ENCODE results near the gene CUEDC1.

CUEDC1 gene

DNA sequence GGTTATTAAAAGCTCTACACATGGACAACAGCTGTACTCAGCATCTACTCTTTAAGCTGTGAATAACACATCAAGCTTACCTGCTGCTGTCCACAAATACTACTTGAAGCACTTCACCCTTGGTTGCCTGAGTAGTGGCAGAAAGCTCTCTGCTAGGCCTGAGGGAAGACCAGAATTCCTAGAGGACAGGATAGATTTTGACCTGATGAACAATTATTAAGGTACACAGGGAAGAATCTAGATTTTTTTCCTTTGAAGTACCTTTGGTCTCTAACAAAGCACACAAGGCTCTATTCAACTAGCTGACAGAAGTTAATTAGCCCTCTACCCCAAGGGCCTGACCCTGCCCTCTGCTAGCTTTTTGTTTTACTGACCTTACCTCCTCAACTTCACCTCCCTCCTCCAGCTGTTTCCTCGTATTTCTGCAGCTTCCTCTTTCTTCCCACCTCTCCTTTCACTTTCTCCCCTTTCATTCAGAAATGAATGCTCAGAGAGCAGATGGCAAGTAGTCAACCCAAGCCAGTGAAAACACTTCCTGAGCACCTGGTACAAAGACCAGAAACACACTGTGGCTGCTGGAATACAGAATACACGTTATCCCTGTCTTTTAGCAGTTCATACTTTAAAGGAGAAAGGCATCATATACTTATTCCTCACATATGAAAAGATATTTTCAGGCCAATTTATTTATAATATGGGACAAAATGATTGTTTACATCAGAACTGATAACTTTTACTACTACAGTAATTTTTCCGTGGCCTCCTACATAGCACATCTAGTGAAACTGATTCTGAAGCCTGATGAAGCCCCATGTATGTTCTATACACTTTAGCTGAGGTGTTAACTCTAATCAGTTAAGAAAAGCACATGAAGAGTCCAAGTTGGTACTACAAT is 38.5 kb upstream of the CUEDC1 start:
- Histone ChIP-seq H3K27ac (replicated peaks; ENCODE audit: low read length) (peak overlapping the region; percentile 79), H2BK120ac (ENCODE audit: low read depth, low read length) (no peak overlapping the region), H3K4me1 (ENCODE audit: control insufficient read depth in 2 of 2, insufficient read depth in 1 of 2, low read depth in 1 of 2, low read length in 2 of 2) (peaks cover 15 to 45% of the 10 kb centered on the region in 2 donors), H3K36me3 (replicated peaks in 1 of 2; ENCODE audit: control insufficient read depth in 2 of 2, insufficient read depth in 2 of 2, low read length in 2 of 2) (peaks cover 0 to 23% of the 10 kb centered on the region in 2 donors), H4K8ac (ENCODE audit: low read depth, low read length) (no peak overlapping the region), H3K4ac (ENCODE audit: low read length) (no peak overlapping the region), H3K4me2 (ENCODE audit: insufficient read depth, low read length, poor library complexity, severe bottlenecking) (no peak overlapping the region), H3K14ac (ENCODE audit: low read length) (no peak overlapping the region), H3K9me3 (replicated peaks in 1 of 2; ENCODE audit: control insufficient read depth in 2 of 2, insufficient read depth in 1 of 2, low read depth in 1 of 2, low read length in 2 of 2) (no peaks in the 10 kb centered on the region), H3K4me3 (ENCODE audit: low read length in 2 of 2) (no peak overlapping the region), H2AK5ac (ENCODE audit: low read depth, low read length) (no peak overlapping the region), H3K18ac (ENCODE audit: low read length) (no peak overlapping the region), H2BK5ac (ENCODE audit: low read length) (no peak overlapping the region), H2AFZ (ENCODE audit: low read length) (no peak overlapping the region), H4K91ac (ENCODE audit: low read depth, low read length, poor library complexity) (no peak overlapping the region), H3K79me1 (ENCODE audit: low read depth, low read length) (no peaks in the 10 kb centered on the region), H3K23ac (ENCODE audit: low read depth, low read length, poor library complexity) (no peak overlapping the region), H2BK12ac (ENCODE audit: low read length) (no peak overlapping the region), H2BK15ac (ENCODE audit: low read length) (no peak overlapping the region), H3K27me3 (ENCODE audit: control insufficient read depth in 3 of 3, insufficient read depth in 3 of 3, low read depth in 1 of 3, low read length in 3 of 3) (no peaks in the 10 kb centered on the region), H3K9ac (ENCODE audit: low read depth, low read length, poor library complexity) (no peak overlapping the region)
- peak; percentile 60 for DNase-seq (ENCODE audit: low spot score)
- WGBS, 2 donors (ENCODE audit: extremely low coverage in 2 of 2, insufficient read length in 2 of 2, insufficient replicate concordance in 1 of 2) = no CpG with 5 or more reads among the region's 3 CpGs

DNA sequence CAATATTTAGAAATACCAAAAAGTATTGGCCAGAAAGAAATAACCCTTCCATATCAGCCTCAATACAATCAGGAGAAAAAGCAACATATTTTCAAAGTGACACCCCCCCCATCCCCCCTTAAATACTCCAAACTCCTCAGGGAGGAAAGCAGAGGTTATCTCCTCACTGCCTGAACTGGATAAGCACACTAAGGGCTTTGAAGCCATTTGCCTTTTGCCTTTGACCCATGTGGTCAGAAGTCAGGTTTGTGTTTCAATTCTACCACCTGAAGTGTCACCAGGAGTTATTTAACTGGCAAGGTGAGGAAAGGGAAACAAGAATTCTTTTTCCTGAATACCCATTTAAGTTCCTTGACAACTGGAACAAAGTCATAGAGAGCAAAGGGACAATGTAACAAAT is 36.3 kb upstream of the CUEDC1 start:
- Histone ChIP-seq H3K14ac (ENCODE audit: low read length) (no peak overlapping the region), H3K27me3 (ENCODE audit: control insufficient read depth in 3 of 3, insufficient read depth in 3 of 3, low read depth in 1 of 3, low read length in 3 of 3) (no peaks in the 10 kb centered on the region), H2BK15ac (ENCODE audit: low read length) (no peak overlapping the region), H3K23ac (ENCODE audit: low read depth, low read length, poor library complexity) (no peak overlapping the region), H3K36me3 (replicated peaks in 1 of 2; ENCODE audit: control insufficient read depth in 2 of 2, insufficient read depth in 2 of 2, low read length in 2 of 2) (peaks cover 0 to 2% of the 10 kb centered on the region in 2 donors), H3K9me3 (replicated peaks in 1 of 2; ENCODE audit: control insufficient read depth in 2 of 2, insufficient read depth in 1 of 2, low read depth in 1 of 2, low read length in 2 of 2) (no peaks in the 10 kb centered on the region), H2BK5ac (ENCODE audit: low read length) (no peak overlapping the region), H4K8ac (ENCODE audit: low read depth, low read length) (no peak overlapping the region), H3K9ac (ENCODE audit: low read depth, low read length, poor library complexity) (no peak overlapping the region), H2AFZ (ENCODE audit: low read length) (no peak overlapping the region), H3K4me3 (ENCODE audit: low read length in 2 of 2) (no peak overlapping the region), H3K79me1 (ENCODE audit: low read depth, low read length) (no peaks in the 10 kb centered on the region), H3K18ac (ENCODE audit: low read length) (no peak overlapping the region), H2BK12ac (ENCODE audit: low read length) (no peak overlapping the region), H3K4ac (ENCODE audit: low read length) (no peak overlapping the region), H3K4me1 (ENCODE audit: control insufficient read depth in 2 of 2, insufficient read depth in 1 of 2, low read depth in 1 of 2, low read length in 2 of 2) (peaks cover 17 to 48% of the 10 kb centered on the region in 2 donors), H2AK5ac (ENCODE audit: low read depth, low read length) (no peak overlapping the region), H4K91ac (ENCODE audit: low read depth, low read length, poor library complexity) (no peak overlapping the region), H3K4me2 (ENCODE audit: insufficient read depth, low read length, poor library complexity, severe bottlenecking) (no peak overlapping the region), H2BK120ac (ENCODE audit: low read depth, low read length) (no peak overlapping the region), H3K27ac (replicated peaks; ENCODE audit: low read length) (no peak overlapping the region)
- DNase-seq (ENCODE audit: low spot score) = no peak

DNA sequence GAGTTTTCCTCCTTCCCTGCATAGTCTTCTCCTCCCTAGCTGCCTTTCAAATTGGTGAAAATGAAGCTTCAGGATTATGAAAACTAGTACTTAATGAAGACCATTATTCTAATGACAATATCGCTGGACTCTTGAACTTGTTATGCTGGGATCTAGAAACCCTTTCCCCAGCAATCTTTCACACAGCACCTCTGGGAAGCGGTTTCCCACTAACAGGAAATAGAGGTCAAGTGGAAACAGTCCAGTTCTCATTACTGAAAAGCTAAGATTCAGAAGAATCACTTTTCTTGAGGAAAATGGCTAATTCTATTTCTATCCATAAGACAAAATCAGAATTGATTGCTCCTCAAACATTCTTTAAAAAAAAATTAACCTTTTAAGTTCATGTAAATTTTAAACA is 34.8 kb upstream of the CUEDC1 start:
- Histone ChIP-seq H2AFZ (ENCODE audit: low read length) (no peak overlapping the region), H3K14ac (ENCODE audit: low read length) (no peak overlapping the region), H3K27ac (replicated peaks; ENCODE audit: low read length) (no peak overlapping the region), H2AK5ac (ENCODE audit: low read depth, low read length) (no peak overlapping the region), H3K23ac (ENCODE audit: low read depth, low read length, poor library complexity) (no peak overlapping the region), H3K79me1 (ENCODE audit: low read depth, low read length) (no peaks in the 10 kb centered on the region), H4K8ac (ENCODE audit: low read depth, low read length) (no peak overlapping the region), H2BK5ac (ENCODE audit: low read length) (no peak overlapping the region), H3K4ac (ENCODE audit: low read length) (no peak overlapping the region), H3K36me3 (replicated peaks in 1 of 2; ENCODE audit: control insufficient read depth in 2 of 2, insufficient read depth in 2 of 2, low read length in 2 of 2) (peaks cover 0 to 2% of the 10 kb centered on the region in 2 donors), H3K18ac (ENCODE audit: low read length) (no peak overlapping the region), H2BK120ac (ENCODE audit: low read depth, low read length) (no peak overlapping the region), H3K9me3 (replicated peaks in 1 of 2; ENCODE audit: control insufficient read depth in 2 of 2, insufficient read depth in 1 of 2, low read depth in 1 of 2, low read length in 2 of 2) (no peaks in the 10 kb centered on the region), H3K9ac (ENCODE audit: low read depth, low read length, poor library complexity) (no peak overlapping the region), H4K91ac (ENCODE audit: low read depth, low read length, poor library complexity) (no peak overlapping the region), H2BK15ac (ENCODE audit: low read length) (no peak overlapping the region), H2BK12ac (ENCODE audit: low read length) (no peak overlapping the region), H3K4me3 (ENCODE audit: low read length in 2 of 2) (no peak overlapping the region), H3K4me1 (ENCODE audit: control insufficient read depth in 2 of 2, insufficient read depth in 1 of 2, low read depth in 1 of 2, low read length in 2 of 2) (peaks cover 19 to 47% of the 10 kb centered on the region in 2 donors), H3K27me3 (ENCODE audit: control insufficient read depth in 3 of 3, insufficient read depth in 3 of 3, low read depth in 1 of 3, low read length in 3 of 3) (no peaks in the 10 kb centered on the region), H3K4me2 (ENCODE audit: insufficient read depth, low read length, poor library complexity, severe bottlenecking) (no peak overlapping the region)
- no peak for DNase-seq (ENCODE audit: low spot score)
- WGBS, 2 donors (ENCODE audit: extremely low coverage in 2 of 2, insufficient read length in 2 of 2, insufficient replicate concordance in 1 of 2) = no CpG with 5 or more reads among the region's 2 CpGs

DNA sequence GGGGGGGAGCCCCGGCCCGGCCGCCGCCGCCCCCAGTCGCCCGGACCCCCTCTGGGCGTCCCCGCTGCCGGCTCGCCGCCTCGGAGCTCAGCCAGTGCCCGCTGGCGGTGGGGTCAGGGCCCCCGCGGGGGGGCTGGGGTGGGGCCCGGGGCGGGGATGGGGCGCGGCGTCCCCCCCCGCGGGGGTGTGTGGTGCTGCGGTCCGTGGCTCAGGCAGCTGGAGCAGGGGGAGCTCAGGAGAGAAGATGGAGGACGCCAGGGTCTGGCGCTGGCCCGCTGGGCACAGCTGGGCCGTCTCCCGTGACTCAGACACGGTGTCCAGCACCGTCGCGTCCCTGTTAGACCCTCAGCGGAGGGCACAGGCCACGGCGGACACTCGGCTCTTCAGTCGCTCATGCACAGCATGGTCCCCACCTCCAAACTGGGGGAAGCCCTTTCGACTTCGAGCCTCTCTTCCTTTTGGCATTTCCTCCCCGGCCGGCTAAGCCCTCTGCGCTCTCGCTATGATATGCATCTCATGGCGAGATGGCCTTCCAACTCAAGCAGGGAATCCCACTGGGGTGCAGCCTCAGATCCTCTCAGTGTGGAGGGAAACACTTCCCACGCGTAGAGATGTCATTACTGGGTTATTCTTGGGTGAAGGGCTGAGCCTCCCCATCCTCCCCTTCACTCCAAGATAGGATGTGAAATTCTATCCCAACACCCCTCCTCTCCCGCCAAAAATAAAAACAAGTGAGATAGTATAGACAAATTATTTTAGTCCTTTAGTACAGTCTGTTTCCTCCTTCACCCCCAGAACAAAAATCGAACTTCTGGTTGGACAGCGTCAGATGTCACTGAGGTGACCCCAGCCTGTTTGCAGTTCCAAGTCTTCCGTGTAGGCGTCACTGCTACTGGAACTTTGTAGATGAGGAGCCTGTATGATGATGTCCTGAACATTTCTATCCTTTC is 33.4 kb upstream of the CUEDC1 start:
- peak overlapping the region; percentile 80 for H2AFZ ChIP-seq (ENCODE audit: low read length)
- no peaks in the 10 kb centered on the region for H3K9me3 ChIP-seq (replicated peaks in 1 of 2; ENCODE audit: control insufficient read depth in 2 of 2, insufficient read depth in 1 of 2, low read depth in 1 of 2, low read length in 2 of 2)
- H3K27ac ChIP-seq (replicated peaks; ENCODE audit: low read length) = peak overlapping the region; percentile 96
- peak overlapping the region; percentile 99 for H3K14ac ChIP-seq (ENCODE audit: low read length)
- peak overlapping the region; percentile 95 for H2BK15ac ChIP-seq (ENCODE audit: low read length)
- no peak overlapping the region for H4K91ac ChIP-seq (ENCODE audit: low read depth, low read length, poor library complexity)
- H2BK12ac ChIP-seq (ENCODE audit: low read length) = peak overlapping the region; percentile 92
- peaks cover 20 to 48% of the 10 kb centered on the region in 2 donors for H3K4me1 ChIP-seq (ENCODE audit: control insufficient read depth in 2 of 2, insufficient read depth in 1 of 2, low read depth in 1 of 2, low read length in 2 of 2)
- H3K9ac ChIP-seq (ENCODE audit: low read depth, low read length, poor library complexity) = peak overlapping the region; percentile 99
- peak overlapping the region; percentile 98 for H2BK120ac ChIP-seq (ENCODE audit: low read depth, low read length)
- H3K23ac ChIP-seq (ENCODE audit: low read depth, low read length, poor library complexity) = peak overlapping the region; percentile 99
- H3K27me3 ChIP-seq (ENCODE audit: control insufficient read depth in 3 of 3, insufficient read depth in 3 of 3, low read depth in 1 of 3, low read length in 3 of 3) = no peaks in the 10 kb centered on the region
- DNase-seq (ENCODE audit: low spot score) = peak; percentile 54
- peak overlapping the region; percentile 84 to 92 for H3K4me3 ChIP-seq (ENCODE audit: low read length in 2 of 2)
- peak overlapping the region; percentile 77 for H3K4ac ChIP-seq (ENCODE audit: low read length)
- H3K79me1 ChIP-seq (ENCODE audit: low read depth, low read length) = no peaks in the 10 kb centered on the region
- peaks cover 0 to 17% of the 10 kb centered on the region in 2 donors for H3K36me3 ChIP-seq (replicated peaks in 1 of 2; ENCODE audit: control insufficient read depth in 2 of 2, insufficient read depth in 2 of 2, low read length in 2 of 2)
- WGBS, 2 donors (ENCODE audit: extremely low coverage in 2 of 2, insufficient read length in 2 of 2, insufficient replicate concordance in 1 of 2) = no CpG with 5 or more reads among the region's 54 CpGs
- H2AK5ac ChIP-seq (ENCODE audit: low read depth, low read length) = peak overlapping the region; percentile 85
- peak overlapping the region; percentile 97 for H2BK5ac ChIP-seq (ENCODE audit: low read length)
- H3K18ac ChIP-seq (ENCODE audit: low read length) = peak overlapping the region; percentile 99
- peak overlapping the region; percentile 91 for H3K4me2 ChIP-seq (ENCODE audit: insufficient read depth, low read length, poor library complexity, severe bottlenecking)
- H4K8ac ChIP-seq (ENCODE audit: low read depth, low read length) = peak overlapping the region; percentile 93
